ENCODE data around the gene CTNNA3. TPM values are rescaled to one million over a fixed set of nuclear protein-coding genes. Genes with fewer than 3 reads are reported as not detected.

The CTNNA3 gene
- total and polyA plus RNA-seq, 5 donors from 2014 or later = not detected

GRCh38 chr10:67257427-67258144, 438.4 kb downstream of the CTNNA3 start:
- Mint-ChIP-seq H3K4me3 (no peak overlapping the region), H3K27me3 (no peaks in the 10 kb centered on the region), H3K4me1 (no peaks in the 10 kb centered on the region), H3K36me3 (no peaks in the 10 kb centered on the region), H3K27ac (no peak overlapping the region), H3K9me3 (no peaks in the 10 kb centered on the region)
- Histone ChIP-seq H3K27ac (ENCODE audit: insufficient read depth, low read length, poor library complexity, severe bottlenecking) (no peak overlapping the region), H3K4me3 (ENCODE audit: low read depth, low read length) (no peak overlapping the region), H3K4me1 (ENCODE audit: control insufficient read depth, insufficient read depth, low read length, poor library complexity, severe bottlenecking) (no peaks in the 10 kb centered on the region), H3K27me3 (ENCODE audit: control insufficient read depth, insufficient read depth, low read length) (no peaks in the 10 kb centered on the region), H3K36me3 (ENCODE audit: control insufficient read depth, insufficient read depth, low read length) (no peaks in the 10 kb centered on the region), H3K9me3 (ENCODE audit: control insufficient read depth in 2 of 2, low read length in 2 of 2) (no peaks in the 10 kb centered on the region)
- DNase-seq = no peak
- ATAC-seq (ENCODE audit: low read depth in 2 of 2) = no peak

- ATAC-seq (ENCODE audit: low read depth in 2 of 2) (no peak), DNase-seq (no peak)
- H3K4me1 ChIP-seq (ENCODE audit: control insufficient read depth, insufficient read depth, low read length, poor library complexity, severe bottlenecking) = no peaks in the 10 kb centered on the region
- Mint-ChIP-seq H3K4me1 (no peaks in the 10 kb centered on the region), H3K9me3 (no peaks in the 10 kb centered on the region), H3K36me3 (no peaks in the 10 kb centered on the region), H3K4me3 (no peak overlapping the region), H3K27ac (no peak overlapping the region), H3K27me3 (no peaks in the 10 kb centered on the region)
- no peaks in the 10 kb centered on the region for H3K27me3 ChIP-seq (ENCODE audit: control insufficient read depth, insufficient read depth, low read length)
- H3K27ac ChIP-seq (ENCODE audit: insufficient read depth, low read length, poor library complexity, severe bottlenecking) = no peak overlapping the region
- no peak overlapping the region for H3K4me3 ChIP-seq (ENCODE audit: low read depth, low read length)
- no peaks in the 10 kb centered on the region for H3K9me3 ChIP-seq (ENCODE audit: control insufficient read depth in 2 of 2, low read length in 2 of 2)
- H3K36me3 ChIP-seq (ENCODE audit: control insufficient read depth, insufficient read depth, low read length) = no peaks in the 10 kb centered on the region
These were observed 439.0 kb downstream of the CTNNA3 start for GRCh38 chr10:67257018-67257417.

DNA sequence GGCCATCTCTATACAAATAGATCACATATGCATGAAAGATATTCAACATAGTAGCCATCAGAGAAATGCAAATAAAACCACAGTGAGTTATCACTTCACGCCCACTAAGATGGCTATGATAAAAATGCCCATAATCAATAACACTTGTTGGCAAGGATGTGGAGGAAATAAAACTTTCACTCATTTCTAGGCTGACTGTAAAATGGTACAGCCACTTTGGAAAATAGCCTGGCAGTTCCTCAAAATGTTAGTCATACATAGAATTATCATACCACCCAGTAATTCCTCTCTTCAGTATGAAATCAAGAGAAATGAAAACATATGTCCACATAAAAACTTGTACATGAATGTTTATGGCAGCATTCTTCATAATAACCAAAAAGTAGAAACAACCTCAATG, 445.3 kb downstream of the CTNNA3 start:
- no peaks in the 10 kb centered on the region for H3K4me1 ChIP-seq (ENCODE audit: control insufficient read depth, insufficient read depth, low read length, poor library complexity, severe bottlenecking)
- DNase-seq = no peak
- H3K4me1 Mint-ChIP-seq = no peaks in the 10 kb centered on the region
- no peaks in the 10 kb centered on the region for H3K27me3 Mint-ChIP-seq
- H3K27me3 ChIP-seq (ENCODE audit: control insufficient read depth, insufficient read depth, low read length) = no peaks in the 10 kb centered on the region
- no peak overlapping the region for H3K27ac ChIP-seq (ENCODE audit: insufficient read depth, low read length, poor library complexity, severe bottlenecking)
- no peak overlapping the region for H3K4me3 Mint-ChIP-seq
- H3K4me3 ChIP-seq (ENCODE audit: low read depth, low read length) = no peak overlapping the region
- no peaks in the 10 kb centered on the region for H3K9me3 ChIP-seq (ENCODE audit: control insufficient read depth in 2 of 2, low read length in 2 of 2)
- H3K27ac Mint-ChIP-seq = no peak overlapping the region
- H3K9me3 Mint-ChIP-seq = peaks cover 0 to 9% (median 0%) of the 10 kb centered on the region in 7 donors
- no peak for ATAC-seq (ENCODE audit: low read depth in 2 of 2)
- no peaks in the 10 kb centered on the region for H3K36me3 ChIP-seq (ENCODE audit: control insufficient read depth, insufficient read depth, low read length)
- H3K36me3 Mint-ChIP-seq = no peaks in the 10 kb centered on the region

DNA sequence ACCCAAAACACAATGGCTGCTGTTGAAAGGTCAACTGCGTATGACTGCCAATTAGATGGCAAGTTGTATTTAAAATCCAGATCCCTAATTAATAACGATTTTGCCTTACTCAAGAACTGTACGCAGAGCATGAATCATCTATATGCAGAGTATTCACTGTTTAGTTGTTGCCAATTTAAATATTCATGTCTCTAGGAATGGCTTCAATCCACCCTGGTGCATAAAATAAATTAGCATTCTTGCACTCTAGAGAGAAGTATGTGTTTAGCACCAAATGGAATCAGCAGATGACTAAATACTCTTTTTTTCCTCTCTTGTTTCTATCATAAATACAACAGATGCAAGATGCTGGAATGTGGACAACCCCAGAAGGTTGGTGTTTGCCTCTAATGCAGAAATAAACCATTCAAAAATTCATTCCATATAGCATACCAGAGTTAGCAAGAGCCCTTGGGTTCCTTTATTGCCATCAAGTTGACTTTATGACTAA, 449.9 kb downstream of the CTNNA3 start:
- DNase-seq (no peak), ATAC-seq (ENCODE audit: low read depth in 2 of 2) (no peak)
- no peaks in the 10 kb centered on the region for H3K9me3 ChIP-seq (ENCODE audit: control insufficient read depth in 2 of 2, low read length in 2 of 2)
- H3K9me3 Mint-ChIP-seq = peaks cover 0 to 12% (median 3%) of the 10 kb centered on the region in 7 donors
- H3K36me3 Mint-ChIP-seq = no peaks in the 10 kb centered on the region
- H3K27ac Mint-ChIP-seq = no peak overlapping the region
- no peaks in the 10 kb centered on the region for H3K4me1 Mint-ChIP-seq
- no peak overlapping the region for H3K4me3 Mint-ChIP-seq
- H3K4me1 ChIP-seq (ENCODE audit: control insufficient read depth, insufficient read depth, low read length, poor library complexity, severe bottlenecking) = no peaks in the 10 kb centered on the region
- no peaks in the 10 kb centered on the region for H3K27me3 ChIP-seq (ENCODE audit: control insufficient read depth, insufficient read depth, low read length)
- H3K27ac ChIP-seq (ENCODE audit: insufficient read depth, low read length, poor library complexity, severe bottlenecking) = no peak overlapping the region
- H3K36me3 ChIP-seq (ENCODE audit: control insufficient read depth, insufficient read depth, low read length) = no peaks in the 10 kb centered on the region
- no peaks in the 10 kb centered on the region for H3K27me3 Mint-ChIP-seq
- no peak overlapping the region for H3K4me3 ChIP-seq (ENCODE audit: low read depth, low read length)

DNA sequence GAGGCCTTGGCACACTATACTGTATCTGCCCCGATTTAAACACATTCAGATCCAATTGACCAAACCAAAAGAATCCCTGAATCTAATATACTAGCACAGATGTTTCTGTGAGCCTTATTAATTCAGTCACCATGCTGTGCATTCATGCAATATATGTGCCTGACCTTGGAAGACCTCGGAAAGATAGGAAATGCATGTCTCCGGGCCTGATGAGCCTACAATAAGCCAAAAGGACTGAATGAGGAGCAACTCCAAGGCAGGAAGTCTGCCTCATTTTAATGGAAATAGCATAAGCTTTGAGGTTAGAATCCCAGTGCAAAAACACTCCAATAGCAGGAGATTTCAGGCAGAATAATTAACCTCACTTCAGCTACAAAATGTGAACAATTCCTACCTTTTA, 453.5 kb downstream of the CTNNA3 start:
- H3K27ac Mint-ChIP-seq = no peak overlapping the region
- Histone ChIP-seq H3K27ac (ENCODE audit: insufficient read depth, low read length, poor library complexity, severe bottlenecking) (no peak overlapping the region), H3K4me1 (ENCODE audit: control insufficient read depth, insufficient read depth, low read length, poor library complexity, severe bottlenecking) (no peaks in the 10 kb centered on the region), H3K4me3 (ENCODE audit: low read depth, low read length) (no peak overlapping the region), H3K36me3 (ENCODE audit: control insufficient read depth, insufficient read depth, low read length) (no peaks in the 10 kb centered on the region), H3K9me3 (ENCODE audit: control insufficient read depth in 2 of 2, low read length in 2 of 2) (no peaks in the 10 kb centered on the region), H3K27me3 (ENCODE audit: control insufficient read depth, insufficient read depth, low read length) (no peaks in the 10 kb centered on the region)
- no peak for ATAC-seq (ENCODE audit: low read depth in 2 of 2)
- no peak for DNase-seq
- no peak overlapping the region for H3K4me3 Mint-ChIP-seq
- H3K27me3 Mint-ChIP-seq = no peaks in the 10 kb centered on the region
- H3K4me1 Mint-ChIP-seq = no peaks in the 10 kb centered on the region
- H3K9me3 Mint-ChIP-seq = peaks cover 0 to 5% (median 3%) of the 10 kb centered on the region in 7 donors
- H3K36me3 Mint-ChIP-seq = no peaks in the 10 kb centered on the region

- ATAC-seq (ENCODE audit: low read depth in 2 of 2) = no peak
- Mint-ChIP-seq H3K4me3 (no peak overlapping the region), H3K36me3 (no peaks in the 10 kb centered on the region), H3K9me3 (peaks cover 0 to 12% (median 4%) of the 10 kb centered on the region in 7 donors), H3K27ac (no peak overlapping the region), H3K4me1 (no peaks in the 10 kb centered on the region), H3K27me3 (no peaks in the 10 kb centered on the region)
- H3K4me3 ChIP-seq (ENCODE audit: low read depth, low read length) = no peak overlapping the region
- DNase-seq = no peak
- no peaks in the 10 kb centered on the region for H3K27me3 ChIP-seq (ENCODE audit: control insufficient read depth, insufficient read depth, low read length)
- H3K9me3 ChIP-seq (ENCODE audit: control insufficient read depth in 2 of 2, low read length in 2 of 2) = no peaks in the 10 kb centered on the region
- H3K4me1 ChIP-seq (ENCODE audit: control insufficient read depth, insufficient read depth, low read length, poor library complexity, severe bottlenecking) = no peaks in the 10 kb centered on the region
- no peaks in the 10 kb centered on the region for H3K36me3 ChIP-seq (ENCODE audit: control insufficient read depth, insufficient read depth, low read length)
- H3K27ac ChIP-seq (ENCODE audit: insufficient read depth, low read length, poor library complexity, severe bottlenecking) = no peak overlapping the region
These were observed 454.5 kb downstream of the CTNNA3 start for GRCh38 chr10:67241451-67241850.

- Mint-ChIP-seq H3K27ac (no peak overlapping the region), H3K4me3 (no peak overlapping the region), H3K4me1 (no peaks in the 10 kb centered on the region), H3K9me3 (peaks cover 0 to 10% (median 4%) of the 10 kb centered on the region in 7 donors), H3K36me3 (no peaks in the 10 kb centered on the region), H3K27me3 (no peaks in the 10 kb centered on the region)
- no peak overlapping the region for H3K4me3 ChIP-seq (ENCODE audit: low read depth, low read length)
- no peaks in the 10 kb centered on the region for H3K4me1 ChIP-seq (ENCODE audit: control insufficient read depth, insufficient read depth, low read length, poor library complexity, severe bottlenecking)
- no peak for ATAC-seq (ENCODE audit: low read depth in 2 of 2)
- no peak for DNase-seq
- H3K27ac ChIP-seq (ENCODE audit: insufficient read depth, low read length, poor library complexity, severe bottlenecking) = no peak overlapping the region
- no peaks in the 10 kb centered on the region for H3K9me3 ChIP-seq (ENCODE audit: control insufficient read depth in 2 of 2, low read length in 2 of 2)
- no peaks in the 10 kb centered on the region for H3K27me3 ChIP-seq (ENCODE audit: control insufficient read depth, insufficient read depth, low read length)
- H3K36me3 ChIP-seq (ENCODE audit: control insufficient read depth, insufficient read depth, low read length) = no peaks in the 10 kb centered on the region
These were observed 456.0 kb downstream of the CTNNA3 start for GRCh38 chr10:67239864-67240497.
